ENCODE data around the gene A2ML1. TPM values are rescaled to one million over a fixed set of nuclear protein-coding genes. Genes with fewer than 3 reads are reported as not detected.
"Not testable (repeated sequence)": the region's sequence is repeated elsewhere in the genome, so short reads cannot be mapped to it uniquely, and the experiment has no call there.

A2ML1 gene
- total RNA-seq, 1 experiment from 2014 or later = not detected

DNA sequence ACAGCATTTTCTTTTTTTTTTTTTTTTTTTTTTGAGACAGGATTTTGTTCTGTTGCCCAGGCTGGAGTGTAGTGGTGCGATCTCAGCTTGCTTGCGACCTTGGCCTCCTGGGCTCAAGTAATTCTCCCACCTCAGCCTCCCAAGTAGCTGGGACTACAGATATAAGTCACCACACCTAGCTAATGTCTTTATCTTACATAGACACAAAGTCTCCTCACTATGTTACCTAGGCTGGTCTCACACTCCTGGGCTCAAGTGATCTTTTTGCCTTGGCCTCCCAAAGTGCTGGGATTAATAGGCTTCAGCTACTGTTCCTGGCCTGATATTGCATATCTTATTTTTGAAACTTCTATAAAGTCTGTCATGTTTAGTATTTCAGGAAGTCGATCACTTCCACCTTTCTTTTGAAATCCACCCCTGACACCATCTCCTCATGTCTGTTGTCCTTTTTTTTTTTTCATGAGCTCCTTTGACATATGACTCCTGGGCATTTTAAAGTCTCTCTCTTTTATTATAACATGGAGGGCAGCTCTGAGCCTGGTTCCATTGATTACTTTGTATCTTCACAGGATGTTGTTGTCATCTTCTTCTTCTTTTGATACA lies 5.9 kb upstream of the A2ML1 start:
- DNase-seq (ENCODE audit: extremely low read depth, low read depth) = no peak

DNA sequence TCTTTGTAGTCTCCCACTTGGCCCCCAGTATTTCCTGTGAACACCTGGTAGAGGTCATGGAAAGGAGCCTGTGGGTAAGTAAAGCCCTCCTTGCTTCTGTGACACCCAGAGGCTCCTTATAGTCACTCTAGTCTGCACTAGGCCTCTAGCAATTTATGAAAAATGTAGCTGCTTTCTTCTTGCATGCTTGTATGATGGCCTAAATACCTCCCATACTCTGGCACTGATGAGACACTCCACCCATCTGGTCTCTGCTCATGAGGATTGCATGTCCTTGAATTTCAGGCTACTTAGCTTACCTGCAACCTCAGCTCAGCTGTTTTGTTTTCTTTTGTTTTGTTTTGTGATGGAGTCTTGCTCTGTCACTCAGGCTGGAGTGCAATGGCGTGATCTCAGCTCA lies 4.6 kb upstream of the A2ML1 start:
- no peak for DNase-seq (ENCODE audit: extremely low read depth, low read depth)

DNA sequence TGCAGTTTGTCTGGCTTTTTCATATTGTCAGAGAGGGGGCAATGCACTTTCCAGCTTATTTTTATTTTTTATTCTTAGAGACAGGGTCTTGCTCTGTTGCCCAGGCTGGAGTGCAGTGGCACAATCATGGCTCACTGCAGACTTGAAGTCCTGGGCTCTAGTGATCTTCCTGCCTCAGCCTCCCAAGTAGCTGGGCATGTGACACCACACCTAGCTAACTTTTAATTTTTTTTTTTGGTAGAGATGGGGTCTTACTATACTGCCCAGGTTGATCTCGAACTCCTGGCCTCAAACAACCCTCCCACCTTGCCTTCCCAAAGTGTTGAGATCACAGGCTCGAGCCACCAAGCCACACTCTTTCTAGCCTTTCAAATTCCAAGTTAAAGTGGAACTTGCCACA lies 3.9 kb upstream of the A2ML1 start:
- DNase-seq (ENCODE audit: extremely low read depth, low read depth) = no peak

DNA sequence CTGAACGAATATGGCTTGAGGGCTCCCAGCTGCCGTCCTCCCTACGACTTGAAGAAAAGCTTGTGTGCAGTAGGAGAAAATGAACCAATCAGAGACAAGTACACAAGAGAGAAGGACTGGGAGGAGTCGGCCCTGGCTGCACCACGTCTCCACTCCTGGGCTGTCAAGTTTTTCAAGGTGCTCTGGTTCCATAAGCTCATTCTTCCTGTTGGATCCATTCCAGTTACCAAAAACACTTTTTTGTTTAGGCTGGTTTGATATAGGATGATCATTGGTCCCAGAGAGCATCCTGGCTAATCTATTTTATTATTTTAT lies 2.8 kb upstream of the A2ML1 start:
- DNase-seq (ENCODE audit: extremely low read depth, low read depth) = no peak

DNA sequence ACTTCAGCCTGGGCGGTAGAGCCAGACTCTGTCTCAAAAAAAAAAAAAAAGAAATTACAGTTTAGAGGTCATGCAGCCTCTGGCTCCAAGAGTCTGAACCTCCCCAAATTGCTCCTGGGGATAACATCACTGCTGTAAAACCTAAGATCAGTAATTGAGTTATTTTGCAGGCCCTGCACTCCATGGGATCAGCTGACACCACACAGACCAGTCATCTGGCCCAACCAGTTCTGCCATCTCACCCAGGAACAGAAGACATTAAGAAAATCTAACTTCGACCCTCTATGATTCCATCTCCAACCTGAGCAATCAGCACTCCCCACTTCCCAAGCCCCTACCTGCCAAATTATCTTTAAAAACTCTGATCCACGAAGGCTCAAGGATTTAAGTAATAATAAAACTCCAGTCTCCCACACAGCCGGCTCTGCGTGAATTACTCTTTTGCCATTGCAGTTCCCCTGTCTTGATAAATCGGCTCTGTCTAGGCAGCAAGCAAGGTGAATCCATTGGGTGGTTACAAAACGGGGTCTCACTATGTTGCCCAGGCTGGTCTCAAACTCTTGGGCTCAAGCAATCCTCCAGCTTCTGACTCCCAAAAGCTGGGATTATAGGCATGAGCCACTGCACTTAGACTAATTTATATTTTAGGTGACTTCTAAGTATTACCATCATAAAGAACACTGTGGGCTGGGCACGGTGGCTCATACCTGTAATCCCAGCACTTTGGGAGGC lies 1.6 kb upstream of the A2ML1 start:
- DNase-seq (ENCODE audit: extremely low read depth, low read depth) = not testable (repeated sequence)

DNA sequence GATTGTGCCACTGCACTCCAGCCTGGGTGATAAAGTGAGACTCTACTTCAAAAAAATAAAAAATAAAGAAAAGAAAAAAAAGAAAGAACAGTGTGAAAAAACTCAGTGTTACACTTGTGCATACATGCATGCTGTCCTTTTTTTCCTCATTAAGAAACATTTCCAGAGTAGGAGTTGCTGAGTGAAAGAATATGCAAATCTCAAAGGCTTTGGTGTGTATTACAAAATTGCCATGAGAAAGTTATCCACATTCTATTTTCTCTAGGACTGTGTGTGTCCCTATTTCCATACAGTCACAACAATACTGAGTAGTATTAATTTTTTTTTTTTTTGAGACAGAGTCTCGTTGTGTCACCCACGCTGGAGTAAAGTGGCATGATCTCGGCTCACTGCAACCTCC lies 830 bp upstream of the A2ML1 start:
- no peak for DNase-seq (ENCODE audit: extremely low read depth, low read depth)

DNA sequence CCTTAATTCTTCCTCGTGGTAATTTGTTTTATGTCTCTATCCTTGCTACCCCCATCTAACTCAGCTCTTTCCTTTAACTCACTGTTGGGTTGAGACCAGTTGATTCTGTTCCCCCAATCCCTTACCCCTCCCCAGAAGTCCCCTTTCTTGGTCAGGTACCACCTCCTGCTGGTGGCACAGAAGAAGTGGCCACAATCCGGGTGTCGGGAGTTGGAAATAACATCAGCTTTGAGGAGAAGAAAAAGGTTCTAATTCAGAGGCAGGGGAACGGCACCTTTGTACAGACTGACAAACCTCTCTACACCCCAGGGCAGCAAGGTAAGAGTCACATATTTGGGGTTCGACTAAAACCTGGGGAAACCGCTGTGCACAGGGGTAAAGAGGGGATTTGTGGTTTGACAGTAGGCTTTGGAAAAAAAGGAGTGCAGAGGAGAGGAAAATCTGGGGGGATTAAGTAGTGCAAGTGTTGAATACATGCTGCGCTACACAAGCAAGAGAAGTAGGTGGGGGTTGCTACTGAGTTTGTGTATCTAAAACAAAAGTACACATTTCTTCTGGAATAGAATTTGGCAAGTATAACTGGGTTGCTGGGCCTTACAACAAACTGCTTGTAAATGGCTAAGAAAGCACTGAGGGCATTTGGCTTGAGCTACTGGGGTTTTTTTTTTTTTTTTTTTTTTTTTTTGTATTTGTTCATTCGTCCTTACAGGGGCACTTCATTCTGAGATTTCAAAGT lies 1.3 kb downstream of the A2ML1 start:
- no peak for DNase-seq (ENCODE audit: extremely low read depth, low read depth)

DNA sequence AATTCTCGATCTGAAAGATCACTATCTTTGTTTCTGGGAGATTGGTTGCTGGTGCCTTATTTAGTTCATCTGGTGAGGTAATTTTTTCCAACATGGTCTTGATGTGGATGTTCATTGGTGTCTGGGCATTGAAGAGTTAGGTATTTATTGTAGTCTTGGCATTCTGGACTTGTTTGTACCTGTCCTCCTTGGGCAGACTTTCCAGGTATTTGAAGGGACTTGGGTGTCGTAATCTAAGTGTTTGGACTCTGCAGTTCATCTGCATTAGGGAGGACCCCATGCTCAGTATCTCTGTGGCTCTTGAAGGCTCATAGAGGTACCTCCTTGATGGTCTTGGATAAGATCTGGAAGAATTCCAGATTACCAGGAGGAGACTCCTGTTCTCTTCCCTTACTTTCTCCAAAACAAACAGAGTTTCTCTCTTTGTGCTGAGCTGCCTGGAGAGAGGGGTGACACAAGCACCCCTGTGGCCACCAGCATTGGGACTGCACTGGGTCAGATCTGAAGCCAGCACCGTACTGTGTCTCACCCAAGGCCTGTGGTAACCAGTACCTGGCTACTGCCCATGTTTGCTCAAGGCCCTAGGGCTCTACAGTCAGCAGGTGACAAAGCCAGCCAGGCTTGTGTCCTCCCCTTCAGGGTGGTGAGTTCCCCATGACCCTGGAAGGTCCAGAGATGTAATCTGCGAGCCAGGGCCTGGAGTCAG lies 5.3 kb downstream of the A2ML1 start:
- DNase-seq (ENCODE audit: extremely low read depth, low read depth) = no peak

DNA sequence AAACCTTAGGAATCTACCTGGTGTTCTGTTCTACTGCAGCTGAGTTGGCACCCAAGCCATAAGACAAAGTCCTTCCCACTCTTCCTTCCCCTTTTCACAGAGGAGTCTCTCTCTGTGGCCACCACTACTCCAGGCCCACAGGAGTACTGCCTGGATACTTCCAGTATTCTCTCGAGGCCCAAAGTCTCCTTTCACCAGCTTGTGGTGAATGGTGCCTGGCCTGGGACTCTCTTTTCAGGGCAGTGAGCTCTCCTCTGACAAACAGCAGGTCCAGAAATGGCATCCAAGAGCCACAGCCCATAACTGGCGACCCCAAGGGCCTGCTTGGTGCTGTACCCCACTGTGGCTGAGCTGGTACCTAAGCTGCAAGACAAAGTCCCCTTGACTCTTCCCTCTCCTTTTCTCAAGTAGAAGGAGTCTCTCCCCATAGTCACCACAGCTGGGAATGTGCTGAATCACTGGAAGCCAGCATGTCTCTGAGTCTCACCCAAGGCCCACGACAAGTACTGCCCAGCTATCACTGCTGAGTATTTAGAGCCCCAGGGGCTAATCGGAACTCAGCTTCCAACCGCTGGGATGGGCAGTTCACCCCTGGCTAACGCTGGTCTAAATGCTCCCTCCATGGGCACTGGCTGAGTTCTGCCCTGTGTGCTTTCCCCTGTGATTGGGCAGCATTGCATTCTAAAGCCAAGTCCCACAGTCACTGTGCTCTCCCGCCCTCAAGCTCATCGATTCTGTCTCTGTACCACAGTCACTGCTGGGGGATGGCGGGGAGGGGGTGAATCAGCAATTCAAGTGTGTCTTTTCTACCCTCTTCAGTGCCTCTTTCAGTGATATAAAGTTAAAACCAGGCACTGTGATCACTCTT lies 6.1 kb downstream of the A2ML1 start:
- no peak for DNase-seq (ENCODE audit: extremely low read depth, low read depth)

DNA sequence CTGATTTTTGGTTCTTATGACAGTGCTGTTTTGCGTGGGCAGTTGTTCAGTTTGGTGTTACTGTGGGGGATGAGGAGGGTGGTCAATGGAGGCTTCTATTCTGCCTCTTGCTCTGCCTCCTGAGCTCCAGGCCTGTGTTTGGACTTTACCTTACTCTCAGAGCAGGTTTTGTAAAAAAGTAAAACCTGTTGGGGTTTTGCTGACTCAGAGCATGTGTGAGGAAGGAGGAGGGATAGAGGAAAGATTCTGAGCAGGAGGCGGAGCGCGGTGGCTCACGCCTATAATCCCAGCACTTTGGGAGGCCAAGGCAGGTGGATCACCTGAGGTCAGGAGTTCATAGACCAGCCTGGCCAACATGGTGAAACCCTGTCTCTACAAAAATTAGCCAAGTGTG lies 6.7 kb downstream of the A2ML1 start:
- no peak for DNase-seq (ENCODE audit: extremely low read depth, low read depth)

DNA sequence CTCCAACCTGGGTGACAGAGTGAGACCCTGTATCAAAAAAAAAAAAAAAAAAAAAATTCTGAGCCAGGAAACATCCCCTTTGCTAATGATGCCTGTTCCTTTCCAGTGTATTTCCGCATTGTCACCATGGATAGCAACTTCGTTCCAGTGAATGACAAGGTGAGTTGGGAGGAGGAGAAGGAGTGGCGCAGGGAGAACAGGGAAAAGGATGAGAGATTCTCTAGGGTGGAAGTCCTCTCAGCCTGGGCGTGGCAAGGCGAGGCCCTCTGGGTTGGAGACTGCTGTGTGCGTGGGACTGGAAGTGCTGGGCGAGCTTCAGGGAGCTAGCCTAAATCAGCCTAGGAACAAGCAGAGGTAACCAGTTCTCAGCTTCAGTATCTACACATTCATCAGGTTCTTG lies 7.2 kb downstream of the A2ML1 start:
- no peak for DNase-seq (ENCODE audit: extremely low read depth, low read depth)

DNA sequence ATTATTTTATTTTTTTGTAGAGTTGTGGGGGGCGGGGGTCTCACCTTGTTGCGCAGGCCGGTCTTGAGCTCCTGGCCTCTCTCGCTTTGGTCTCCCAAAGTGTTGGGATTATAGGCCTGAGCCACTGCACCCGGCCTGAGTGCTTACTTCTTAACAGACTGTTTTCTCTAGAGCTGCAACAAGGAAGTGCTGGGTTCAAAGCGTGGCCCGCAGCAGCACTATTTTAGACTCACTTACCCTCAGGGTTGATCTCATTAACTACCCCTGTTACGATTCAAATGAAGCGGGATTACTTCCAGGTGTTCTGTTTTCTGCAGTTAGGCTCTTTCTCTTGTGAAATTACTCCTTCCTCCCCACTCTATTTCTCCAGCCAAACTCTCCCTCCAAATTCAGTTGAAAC lies 8.7 kb downstream of the A2ML1 start:
- no peak for DNase-seq (ENCODE audit: extremely low read depth, low read depth)

DNA sequence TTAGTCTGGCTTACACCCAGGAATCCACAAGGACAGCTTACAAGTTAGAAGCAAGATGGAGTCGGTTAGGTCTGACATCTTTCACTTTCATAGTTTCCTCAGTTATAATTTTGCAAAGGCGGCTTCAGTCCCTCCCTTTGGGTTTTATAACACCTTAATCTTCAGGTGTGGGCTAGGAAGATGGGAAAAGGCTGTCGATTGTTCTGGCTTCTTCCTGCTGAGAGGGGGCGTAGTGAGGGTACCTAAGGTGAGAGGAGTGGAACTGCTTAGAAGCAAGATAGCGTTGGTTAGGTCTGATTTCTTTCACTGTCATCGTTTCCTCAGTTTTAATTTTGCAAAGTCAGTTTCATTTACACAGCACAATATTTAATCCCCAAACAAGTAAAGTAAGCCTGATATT lies 10.1 kb downstream of the A2ML1 start:
- no peak for DNase-seq (ENCODE audit: extremely low read depth, low read depth)

DNA sequence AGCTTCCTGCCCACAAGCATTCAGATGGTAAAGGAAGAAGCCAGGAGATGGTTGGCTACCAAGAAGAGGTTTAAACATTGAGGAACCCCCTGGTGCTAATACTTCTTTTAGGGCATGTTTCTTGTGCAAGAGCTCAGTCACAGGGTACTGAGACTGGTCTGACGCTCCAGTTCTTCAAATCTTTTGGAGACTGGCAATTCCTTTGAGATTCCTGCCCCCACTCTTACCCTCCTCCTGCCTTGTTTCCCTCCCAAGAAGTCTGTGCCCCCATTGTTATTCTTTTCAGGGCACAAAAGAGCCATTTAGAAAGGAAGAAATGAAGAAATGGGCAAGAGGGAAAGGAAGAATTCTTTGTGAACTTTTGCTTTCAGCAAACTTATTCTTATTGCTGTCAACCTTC lies 11.8 kb downstream of the A2ML1 start:
- no peak for DNase-seq (ENCODE audit: extremely low read depth, low read depth)

DNA sequence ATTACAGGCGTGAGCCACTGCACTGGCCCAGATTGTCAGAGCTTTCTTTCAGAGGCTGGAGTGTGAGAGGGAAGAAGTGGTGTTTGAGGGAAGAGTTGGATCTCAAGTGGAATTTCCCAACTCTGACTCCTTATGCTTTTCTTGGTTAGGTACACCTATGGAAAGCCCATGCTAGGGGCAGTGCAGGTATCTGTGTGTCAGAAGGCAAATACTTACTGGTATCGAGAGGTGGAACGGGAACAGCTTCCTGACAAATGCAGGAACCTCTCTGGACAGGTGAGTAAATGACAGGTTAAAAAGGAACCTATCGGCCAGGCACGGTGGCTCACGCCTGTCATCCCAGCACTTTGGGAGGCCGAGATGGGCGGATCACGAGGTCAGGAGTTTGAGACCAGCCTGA lies 14.9 kb downstream of the A2ML1 start:
- no peak for DNase-seq (ENCODE audit: extremely low read depth, low read depth)

DNA sequence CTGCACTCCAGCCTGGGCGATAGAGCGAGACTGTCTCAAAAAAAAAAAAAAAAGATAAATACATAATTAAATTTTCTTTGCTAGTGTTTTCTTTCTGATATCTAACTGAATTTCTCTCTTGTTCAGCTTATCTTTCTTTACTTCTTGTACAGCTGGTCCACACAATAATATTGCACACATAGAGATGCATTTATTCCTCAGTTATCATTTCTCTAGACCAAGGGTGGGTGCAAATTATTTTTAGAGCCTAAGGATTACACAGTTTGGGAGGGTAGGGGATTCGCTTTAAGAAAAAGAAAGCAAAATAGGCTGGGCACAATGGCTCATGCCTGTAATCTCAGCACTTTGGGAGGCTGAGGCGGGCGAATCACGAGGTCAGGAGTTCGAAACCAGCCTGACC lies 17.9 kb downstream of the A2ML1 start:
- DNase-seq (ENCODE audit: extremely low read depth, low read depth) = no peak

DNA sequence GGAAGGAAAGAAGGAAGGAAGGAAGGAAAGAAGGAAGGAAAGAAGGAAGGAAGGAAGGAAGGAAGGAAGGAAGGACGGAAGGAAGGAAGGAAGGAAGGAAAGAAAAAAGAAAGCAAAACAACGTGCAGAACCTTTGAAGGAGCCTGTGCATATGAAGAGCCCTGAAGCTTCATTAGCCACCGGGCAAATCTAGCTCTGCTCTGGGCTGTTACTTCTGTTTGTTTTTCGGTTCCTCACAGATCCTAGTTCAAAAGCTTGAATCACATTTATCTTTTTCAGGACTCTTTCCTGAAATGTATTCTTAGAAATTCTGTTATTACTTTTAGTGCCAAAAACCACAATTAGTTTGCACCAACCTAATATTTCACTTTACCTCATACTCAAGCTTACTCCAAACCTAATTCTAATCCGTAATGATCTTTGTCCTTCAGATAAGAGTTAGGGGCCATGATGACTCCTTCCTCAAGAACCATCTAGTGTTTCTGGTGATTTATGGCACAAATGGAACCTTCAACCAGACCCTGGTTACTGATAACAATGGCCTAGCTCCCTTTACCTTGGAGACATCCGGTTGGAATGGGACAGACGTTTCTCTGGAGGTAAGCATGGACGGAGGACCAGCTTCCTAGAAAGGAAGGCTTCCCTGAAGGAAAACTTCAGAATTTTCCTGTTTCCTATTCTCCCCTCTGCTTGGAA lies 18.7 kb downstream of the A2ML1 start:
- no peak for DNase-seq (ENCODE audit: extremely low read depth, low read depth)

DNA sequence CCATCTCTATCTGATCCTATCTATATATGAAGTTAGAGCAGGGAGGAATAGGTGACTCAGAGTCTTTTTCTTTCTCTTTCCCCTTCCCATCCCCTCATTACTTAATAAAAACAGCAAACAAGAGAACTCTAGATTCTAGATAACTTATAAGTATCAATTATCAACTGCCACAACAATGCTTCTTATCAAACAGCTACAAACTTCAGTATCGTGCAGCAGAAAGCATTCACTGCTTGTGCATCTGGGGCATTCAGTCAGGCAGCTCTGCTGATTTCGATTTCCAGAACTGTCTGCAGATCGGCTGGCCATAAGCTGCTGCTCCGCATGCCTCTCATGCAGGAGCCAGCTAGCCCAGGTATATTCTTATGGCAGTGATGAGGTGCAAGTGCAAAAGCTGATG lies 19.4 kb downstream of the A2ML1 start:
- no peak for DNase-seq (ENCODE audit: extremely low read depth, low read depth)

DNA sequence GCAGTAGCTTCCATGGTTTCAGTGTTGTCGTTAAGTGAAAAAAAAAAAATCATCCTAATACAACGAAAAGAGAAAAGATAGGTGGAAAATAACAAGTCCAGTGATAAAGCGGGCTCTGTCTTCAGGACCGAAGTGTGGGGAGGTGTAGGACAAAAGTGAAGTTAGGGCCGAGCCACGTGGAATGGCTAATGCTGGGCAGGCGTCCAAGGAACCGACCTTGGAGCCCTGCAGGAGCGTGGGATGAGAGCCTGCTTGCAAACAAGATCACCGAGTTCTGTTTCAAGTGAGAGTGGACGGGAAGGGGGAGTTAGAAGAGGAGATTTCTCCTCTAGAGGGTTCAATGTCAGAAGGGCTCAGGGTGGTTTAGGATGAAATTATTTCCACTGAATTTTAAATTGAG lies 22.2 kb downstream of the A2ML1 start:
- DNase-seq (ENCODE audit: extremely low read depth, low read depth) = no peak

DNA sequence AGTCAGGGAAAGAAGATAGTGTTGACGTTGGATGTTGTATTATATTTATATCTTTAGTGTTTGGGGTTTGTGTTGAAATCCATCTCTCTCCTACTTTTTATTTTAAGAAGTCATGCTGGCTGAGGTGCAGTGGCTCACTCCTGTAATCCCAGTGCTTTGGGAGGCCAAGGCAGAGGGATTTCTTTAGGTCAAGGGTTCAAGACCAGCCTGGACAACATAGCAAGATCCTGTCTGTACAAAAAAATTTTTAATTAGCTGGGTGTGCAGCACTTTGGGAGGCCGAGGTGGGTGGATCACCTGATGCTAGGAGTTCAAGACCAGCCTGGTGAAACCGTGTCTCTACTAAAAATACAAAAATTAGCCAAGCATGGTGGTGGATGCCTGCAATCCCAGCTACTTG lies 23.9 kb downstream of the A2ML1 start:
- no peak for DNase-seq (ENCODE audit: extremely low read depth, low read depth)
